H9 (cell line): ENCODE results near the gene COX11. TPM values are rescaled to one million over a fixed set of nuclear protein-coding genes. Genes with fewer than 3 reads are reported as not detected.

Experiments
- DNase-seq: peaks from one replicate; pipeline ENCODE4 v3.0.0-alpha.2; 2017
- H2AFZ ChIP-seq: one replicate; pipeline ENCODE4 v1.6.1; 2013; ENCODE audit warnings: mild to moderate bottlenecking, low read length, control low read depth, moderate library complexity
- H2AK5ac ChIP-seq: 2 replicates; pipeline ENCODE4 v1.6.1; 2013; ENCODE audit warnings: low read length, control low read depth, mixed read lengths; ENCODE audit not compliant: insufficient read length
- H2BK120ac ChIP-seq: one replicate; pipeline ENCODE4 v1.6.1; 2013; ENCODE audit warnings: low read depth, mild to moderate bottlenecking, low read length, control low read depth, inconsistent platforms; ENCODE audit not compliant: poor library complexity, severe bottlenecking
- H2BK12ac ChIP-seq: 2 replicates; pipeline ENCODE4 v1.6.1; 2013; ENCODE audit warnings: low read length, control low read depth, mixed read lengths, low read depth; ENCODE audit not compliant: insufficient read length
- H2BK15ac ChIP-seq: 2 replicates; pipeline ENCODE4 v1.6.1; 2013; ENCODE audit warnings: low read depth, low read length, control low read depth
- H2BK20ac ChIP-seq: one replicate; pipeline ENCODE4 v1.6.1; 2013; ENCODE audit warnings: low read depth, mild to moderate bottlenecking, low read length, control low read depth, inconsistent platforms; ENCODE audit not compliant: poor library complexity, severe bottlenecking
- H2BK5ac ChIP-seq: 2 replicates; pipeline ENCODE4 v1.6.1; 2013; ENCODE audit warnings: low read length, control low read depth, mixed read lengths; ENCODE audit not compliant: insufficient read length
- H3K14ac ChIP-seq: 2 replicates; pipeline ENCODE4 v1.6.1; 2013; ENCODE audit warnings: low read length, control low read depth; ENCODE audit not compliant: insufficient read depth
- H3K18ac ChIP-seq: 2 replicates; pipeline ENCODE4 v1.6.1; 2013; ENCODE audit warnings: low read depth, mild to moderate bottlenecking, mixed read lengths, low read length, control low read depth; ENCODE audit not compliant: insufficient read length
- H3K23ac ChIP-seq: 2 replicates; pipeline ENCODE4 v1.6.1; 2013; ENCODE audit warnings: low read length, control low read depth, mixed read lengths, low read depth; ENCODE audit not compliant: insufficient read length
- H3K23me2 ChIP-seq: 2 replicates; pipeline ENCODE4 v1.6.1; 2013; ENCODE audit warnings: low read depth, mild to moderate bottlenecking, mixed read lengths, low read length, control low read depth; ENCODE audit not compliant: insufficient read length, poor library complexity, severe bottlenecking
- H3K27ac ChIP-seq: 2 replicates; pipeline ENCODE4 v1.5.1; 2013; ENCODE audit warnings: low read length, control low read depth, mixed read lengths, low read depth; ENCODE audit not compliant: insufficient read length
- H3K27me3 ChIP-seq: 2 replicates; pipeline ENCODE4 v1.6.1; 2013; ENCODE audit warnings: low read length, control low read depth, inconsistent platforms; ENCODE audit not compliant: insufficient read depth
- H3K4ac ChIP-seq: 2 replicates; pipeline ENCODE4 v1.6.1; 2013; ENCODE audit warnings: low read depth, mild to moderate bottlenecking, control low read depth, inconsistent platforms, low read length, moderate library complexity
- H3K4me1 ChIP-seq: 2 replicates; pipeline ENCODE4 v1.6.1; 2013; ENCODE audit warnings: low read length, control low read depth, inconsistent platforms; ENCODE audit not compliant: insufficient read depth
- H3K4me2 ChIP-seq: 2 replicates; pipeline ENCODE4 v1.6.1; 2013; ENCODE audit warnings: low read length, control low read depth, mixed read lengths; ENCODE audit not compliant: insufficient read length, insufficient read depth
- H3K56ac ChIP-seq: 2 replicates; pipeline ENCODE4 v1.6.1; 2013; ENCODE audit warnings: low read depth, mild to moderate bottlenecking, mixed read lengths, low read length, control low read depth; ENCODE audit not compliant: insufficient read length
- H3K79me1 ChIP-seq: 2 replicates; pipeline ENCODE4 v1.6.1; 2013; ENCODE audit warnings: low read depth, mild to moderate bottlenecking, moderate library complexity, low read length, control low read depth, inconsistent platforms; ENCODE audit not compliant: insufficient read depth, poor library complexity, severe bottlenecking
- H3K79me2 ChIP-seq: 2 replicates; pipeline ENCODE4 v1.6.1; 2013; ENCODE audit warnings: low read length, control low read depth, inconsistent platforms; ENCODE audit not compliant: insufficient read depth
- H3K9ac ChIP-seq: 2 replicates; pipeline ENCODE4 v1.6.1; 2013; ENCODE audit warnings: low read length, control low read depth, mixed read lengths; ENCODE audit not compliant: insufficient read length; ENCODE audit errors: extremely low read depth
- H3K9me3 ChIP-seq: one replicate; pipeline ENCODE4 v1.6.1; 2013; ENCODE audit warnings: low read depth, low read length, inconsistent platforms; ENCODE audit not compliant: control insufficient read depth
- H3T11ph ChIP-seq: one replicate; pipeline ENCODE4 v1.6.1; 2013; ENCODE audit warnings: mild to moderate bottlenecking, low read length, control low read depth, inconsistent platforms
- H4K20me1 ChIP-seq: one replicate; pipeline ENCODE4 v1.6.1; 2013; ENCODE audit not compliant: control insufficient read depth, insufficient read length, insufficient read depth
- H4K5ac ChIP-seq: 2 replicates; pipeline ENCODE4 v1.6.1; 2013; ENCODE audit warnings: low read depth, mild to moderate bottlenecking, mixed read lengths, low read length, control low read depth; ENCODE audit not compliant: insufficient read length
- H4K8ac ChIP-seq: replicated peaks from 2 replicates; pipeline ENCODE4 v1.6.1; 2013; ENCODE audit warnings: low read length, control low read depth, mixed read lengths, low read depth; ENCODE audit not compliant: insufficient read length
- H4K91ac ChIP-seq: 2 replicates; pipeline ENCODE4 v1.6.1; 2013; ENCODE audit warnings: low read depth, mild to moderate bottlenecking, moderate library complexity, mixed read lengths, low read length, control low read depth; ENCODE audit not compliant: insufficient read length
- H3K27ac Mint-ChIP-seq, 3 experiments: 2 replicates in 2 of 3; 3 replicates in 1 of 3; pipeline ENCODE4 v1.8.0; 2020 to 2021; ENCODE audit warnings: mixed read lengths in 3 of 3, mild to moderate bottlenecking in 1 of 3, moderate library complexity in 1 of 3
- H3K27me3 Mint-ChIP-seq: 2 replicates; pipeline ENCODE4 v1.8.0; 2021; ENCODE audit warnings: low read depth, mild to moderate bottlenecking, moderate library complexity, mixed read lengths
- H3K36me3 Mint-ChIP-seq, 3 experiments: 2 replicates in 2 of 3; 3 replicates in 1 of 3; pipeline ENCODE4 v1.8.0; 2020 to 2021; ENCODE audit warnings: low read depth in 3 of 3, mixed read lengths in 3 of 3; ENCODE audit not compliant: insufficient read depth in 1 of 3
- H3K4me1 Mint-ChIP-seq, 2 experiments: 2 replicates each; pipeline ENCODE4 v1.8.0; 2020; ENCODE audit warnings: mixed read lengths in 2 of 2
- H3K4me3 Mint-ChIP-seq, 2 experiments: 2 replicates in 1 of 2; 3 replicates in 1 of 2; pipeline ENCODE4 v1.8.0; 2020 to 2021; ENCODE audit warnings: mild to moderate bottlenecking in 2 of 2, mixed read lengths in 2 of 2, moderate library complexity in 1 of 2
- H3K9me3 Mint-ChIP-seq, 2 experiments: 2 replicates in 1 of 2; 3 replicates in 1 of 2; pipeline ENCODE4 v1.8.0; 2020; ENCODE audit warnings: mild to moderate bottlenecking in 2 of 2, mixed read lengths in 2 of 2, moderate library complexity in 1 of 2
- CTCF ChIP-seq: fragments of 200-600 bp; sonication (generic); conservative IDR thresholded peaks from 3 replicates; pipeline ENCODE4 v1.8.0; 2021; ENCODE audit warnings: antibody characterized with exemption, mild to moderate bottlenecking
- whole genome bisulfite sequencing: extraction: QIAGEN DNeasy Blood & Tissue Kit; methylation state at CpG from one replicate; pipeline ENCODE4 v1.1.7; 2013; ENCODE audit warnings: missing lambda C conversion rate, low lambda C conversion rate, mixed read lengths; ENCODE audit not compliant: insufficient read length; ENCODE audit errors: extremely low coverage; 5-methylcytosine and 5-hydroxymethylcytosine counted together
- total RNA-seq: library from RNA; stranded (reverse); gene quantifications from 2 replicates; pipeline ENCODE4 v1.2.1, GENCODE V29; 2021

The COX11 gene
- total RNA-seq, 1 experiment from 2014 or later = 76.1 TPM

- no peak for DNase-seq
- Histone ChIP-seq H3K9me3 (no peaks in the 10 kb centered on the region), H3K79me1 (no peaks in the 10 kb centered on the region), H3K14ac (no peak overlapping the region), H3K4me1 (no peaks in the 10 kb centered on the region), H2BK15ac (no peak overlapping the region), H2BK5ac (no peak overlapping the region), H4K20me1 (no peaks in the 10 kb centered on the region), H3K79me2 (no peaks in the 10 kb centered on the region), H3K23ac (no peak overlapping the region), H3K27me3 (no peaks in the 10 kb centered on the region), H2BK20ac (no peak overlapping the region), H4K5ac (no peak overlapping the region), H2AK5ac (no peak overlapping the region), H3K23me2 (no peaks in the 10 kb centered on the region), H2BK12ac (no peak overlapping the region), H3T11ph (no peak overlapping the region), H3K18ac (no peak overlapping the region), H4K91ac (no peak overlapping the region), H3K9ac (no peak overlapping the region), H3K27ac (no peak overlapping the region), H4K8ac (no peak overlapping the region), H2AFZ (no peak overlapping the region), H3K4ac (no peak overlapping the region), H3K4me2 (no peak overlapping the region), H3K56ac (no peak overlapping the region), H2BK120ac (no peak overlapping the region)
- WGBS = no CpG with 5 or more reads among the region's 2 CpGs
- Mint-ChIP-seq H3K36me3 (peaks cover 24 to 48% (median 45%) of the 10 kb centered on the region in 3 experiments), H3K9me3 (no peaks in the 10 kb centered on the region), H3K27me3 (no peaks in the 10 kb centered on the region), H3K27ac (no peak overlapping the region), H3K4me1 (no peaks in the 10 kb centered on the region), H3K4me3 (no peak overlapping the region)
- TF ChIP-seq CTCF = no peak
Observed at GRCh38 chr17:54947396-54947795, 21.1 kb downstream of the COX11 start.
